Neuronal stem cell (in vitro differentiated cells): ENCODE results near the gene THSD7A.

Experiments used
- DNase-seq: peaks from one replicate; pipeline ENCODE4 v3.0.0-alpha.2; 2013; ENCODE audit warnings: low spot score
- H2AFZ ChIP-seq: one replicate; pipeline ENCODE4 v1.6.1; 2013; ENCODE audit warnings: mild to moderate bottlenecking, low read length, inconsistent platforms
- H2AK5ac ChIP-seq: 2 replicates; pipeline ENCODE4 v1.6.1; 2013; ENCODE audit warnings: low read depth, mild to moderate bottlenecking, inconsistent platforms, low read length, moderate library complexity, mixed read lengths
- H2BK120ac ChIP-seq: 2 replicates; pipeline ENCODE4 v1.6.1; 2013; ENCODE audit warnings: low read depth, mild to moderate bottlenecking, inconsistent platforms, low read length, moderate library complexity, mixed read lengths
- H2BK12ac ChIP-seq: one replicate; pipeline ENCODE4 v1.6.1; 2013; ENCODE audit warnings: low read length, inconsistent platforms
- H2BK15ac ChIP-seq: 2 replicates; pipeline ENCODE4 v1.6.1; 2013; ENCODE audit warnings: mild to moderate bottlenecking, low read length, inconsistent platforms, mixed read lengths
- H2BK5ac ChIP-seq: one replicate; pipeline ENCODE4 v1.6.1; 2013; ENCODE audit warnings: inconsistent platforms, mild to moderate bottlenecking, low read length, moderate library complexity
- H3K14ac ChIP-seq: one replicate; pipeline ENCODE4 v1.6.1; 2013; ENCODE audit warnings: low read length, inconsistent platforms
- H3K18ac ChIP-seq: 2 replicates; pipeline ENCODE4 v1.6.1; 2013; ENCODE audit warnings: low read length, inconsistent platforms
- H3K23ac ChIP-seq: 2 replicates; pipeline ENCODE4 v1.6.1; 2013; ENCODE audit warnings: low read depth, mild to moderate bottlenecking, mixed read lengths, low read length, inconsistent platforms; ENCODE audit not compliant: poor library complexity
- H3K27ac ChIP-seq: replicated peaks from 3 replicates; pipeline ENCODE4 v1.5.1; 2013; ENCODE audit warnings: low read length, inconsistent platforms
- H3K27me3 ChIP-seq, 3 experiments: 2 replicates each; pipeline ENCODE4 v1.6.1; 2013; ENCODE audit warnings: low read length in 3 of 3, mild to moderate bottlenecking in 2 of 3, inconsistent platforms in 1 of 3, low read depth in 1 of 3, mixed read lengths in 1 of 3, moderate library complexity in 1 of 3; ENCODE audit not compliant: control insufficient read depth in 3 of 3, insufficient read depth in 3 of 3
- H3K36me3 ChIP-seq, 2 donors: replicated peaks in 1 of 2; 2 replicates each; pipeline ENCODE4 v1.6.1; 2013; ENCODE audit warnings: low read length in 2 of 2; ENCODE audit not compliant: control insufficient read depth in 2 of 2, insufficient read depth in 2 of 2
- H3K4ac ChIP-seq: 2 replicates; pipeline ENCODE4 v1.6.1; 2013; ENCODE audit warnings: inconsistent platforms, mild to moderate bottlenecking, low read length, moderate library complexity
- H3K4me1 ChIP-seq, 2 donors: 1 replicate in 1 of 2; 2 replicates in 1 of 2; pipeline ENCODE4 v1.6.1; 2013; ENCODE audit warnings: low read length in 2 of 2, low read depth in 1 of 2; ENCODE audit not compliant: control insufficient read depth in 2 of 2, insufficient read depth in 1 of 2
- H3K4me2 ChIP-seq: one replicate; pipeline ENCODE4 v1.6.1; 2013; ENCODE audit warnings: mild to moderate bottlenecking, low read length, inconsistent platforms; ENCODE audit not compliant: insufficient read depth, poor library complexity, severe bottlenecking
- H3K4me3 ChIP-seq, 2 donors: 2 replicates each; pipeline ENCODE4 v1.5.1; 2013; ENCODE audit warnings: low read length in 2 of 2, mild to moderate bottlenecking in 2 of 2, inconsistent platforms in 1 of 2, moderate library complexity in 1 of 2
- H3K79me1 ChIP-seq: one replicate; pipeline ENCODE4 v1.6.1; 2013; ENCODE audit warnings: low read depth, mild to moderate bottlenecking, inconsistent platforms, low read length, moderate library complexity
- H3K9ac ChIP-seq: one replicate; pipeline ENCODE4 v1.6.1; 2013; ENCODE audit warnings: mild to moderate bottlenecking, low read depth, low read length, inconsistent platforms; ENCODE audit not compliant: poor library complexity
- H3K9me3 ChIP-seq, 2 donors: replicated peaks in 1 of 2; 2 replicates each; pipeline versions ENCODE3 to v1.6.1; 2013; ENCODE audit warnings: low read length in 2 of 2, mild to moderate bottlenecking in 2 of 2, inconsistent platforms in 1 of 2, low read depth in 1 of 2, mixed read lengths in 1 of 2, moderate library complexity in 1 of 2; ENCODE audit not compliant: control insufficient read depth in 2 of 2, insufficient read depth in 1 of 2
- H4K8ac ChIP-seq: one replicate; pipeline ENCODE4 v1.6.1; 2013; ENCODE audit warnings: low read depth, mild to moderate bottlenecking, inconsistent platforms, low read length, moderate library complexity
- H4K91ac ChIP-seq: one replicate; pipeline ENCODE4 v1.6.1; 2013; ENCODE audit warnings: low read length, low read depth, mild to moderate bottlenecking, inconsistent platforms; ENCODE audit not compliant: poor library complexity
- WGBS, 2 donors: extraction: QIAGEN DNeasy Blood & Tissue Kit; methylation state at CpG; one replicate each; pipeline ENCODE4 v1.1.7; 2013; ENCODE audit warnings: missing lambda C conversion rate in 2 of 2, mixed read lengths in 1 of 2; ENCODE audit not compliant: insufficient read length in 2 of 2, insufficient replicate concordance in 1 of 2; ENCODE audit errors: extremely low coverage in 2 of 2; 5-methylcytosine and 5-hydroxymethylcytosine counted together

THSD7A gene

DNA sequence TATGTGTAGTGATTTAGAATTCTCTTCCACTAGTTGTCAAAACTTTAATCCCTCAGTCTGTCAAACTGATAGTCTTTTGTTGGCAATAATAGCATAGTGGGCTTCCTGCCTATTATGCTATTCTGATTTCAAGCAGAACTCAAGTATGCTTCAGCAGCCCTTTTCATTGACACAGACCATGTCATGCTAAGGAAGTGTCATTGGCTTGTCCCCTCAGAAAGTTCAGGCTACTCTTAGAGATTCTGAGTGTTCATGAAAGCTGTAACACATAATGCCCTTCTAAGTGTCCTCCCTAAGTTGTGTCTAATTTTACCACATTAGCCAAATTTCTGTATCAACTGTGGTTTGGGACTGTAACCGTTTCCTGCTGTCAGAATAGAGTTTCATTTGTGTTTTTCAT, 198.7 kb downstream of the THSD7A start:
- H3K79me1 ChIP-seq, result no peaks in the 10 kb centered on the region
- no peak overlapping the region for H3K18ac ChIP-seq
- H2BK120ac ChIP-seq, result no peak overlapping the region
- H3K4me2 ChIP-seq, result no peak overlapping the region
- no peaks in the 10 kb centered on the region for H3K27me3 ChIP-seq
- no peaks in the 10 kb centered on the region for H3K36me3 ChIP-seq
- H2AFZ ChIP-seq, result no peak overlapping the region
- H2AK5ac ChIP-seq, result no peak overlapping the region
- H3K14ac ChIP-seq, result no peak overlapping the region
- peaks cover 0 to 5% of the 10 kb centered on the region in 2 donors for H3K4me1 ChIP-seq
- no CpG with 5 or more reads among the region's 1 CpG for WGBS, 2 donors
- H3K9ac ChIP-seq, result no peak overlapping the region
- no peak overlapping the region for H2BK15ac ChIP-seq
- H4K8ac ChIP-seq, result no peak overlapping the region
- no peak overlapping the region for H4K91ac ChIP-seq
- no peak overlapping the region for H3K27ac ChIP-seq
- no peak overlapping the region for H3K4ac ChIP-seq
- no peak overlapping the region for H3K23ac ChIP-seq
- no peak for DNase-seq
- no peaks in the 10 kb centered on the region for H3K9me3 ChIP-seq
- H3K4me3 ChIP-seq, result no peak overlapping the region
- H2BK12ac ChIP-seq, result no peak overlapping the region
- no peak overlapping the region for H2BK5ac ChIP-seq

DNA sequence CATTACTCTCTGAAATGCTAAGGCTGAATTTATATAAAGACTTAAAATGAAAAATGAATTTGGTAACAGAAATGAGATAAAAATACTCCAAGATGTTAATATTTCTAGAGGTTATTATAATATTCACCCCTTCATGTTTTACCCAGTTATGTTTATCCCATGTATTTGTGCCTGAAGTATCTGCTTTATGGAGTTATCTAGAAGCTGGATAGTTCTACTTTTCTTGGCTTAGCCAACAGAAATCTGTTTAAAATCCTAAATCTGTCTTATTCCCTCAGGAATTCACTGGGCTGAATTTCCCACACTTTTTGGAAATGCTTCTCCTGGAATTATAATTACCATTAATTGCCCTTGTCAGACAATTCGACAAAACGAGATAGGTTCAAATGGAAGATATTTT, 201.6 kb downstream of the THSD7A start:
- no peak overlapping the region for H2AK5ac ChIP-seq
- no peaks in the 10 kb centered on the region for H3K36me3 ChIP-seq
- no peak overlapping the region for H4K91ac ChIP-seq
- H3K4me1 ChIP-seq, result peaks cover 0 to 11% of the 10 kb centered on the region in 2 donors
- DNase-seq, result no peak
- H3K9me3 ChIP-seq, result no peaks in the 10 kb centered on the region
- H2BK12ac ChIP-seq, result no peak overlapping the region
- no peak overlapping the region for H3K4ac ChIP-seq
- H2BK5ac ChIP-seq, result no peak overlapping the region
- no peak overlapping the region for H3K9ac ChIP-seq
- no peak overlapping the region for H2BK15ac ChIP-seq
- H2AFZ ChIP-seq, result no peak overlapping the region
- no peak overlapping the region for H3K4me2 ChIP-seq
- H3K18ac ChIP-seq, result no peak overlapping the region
- WGBS, 2 donors, result no CpG with 5 or more reads among the region's 2 CpGs
- H3K23ac ChIP-seq, result no peak overlapping the region
- H3K14ac ChIP-seq, result no peak overlapping the region
- no peak overlapping the region for H3K4me3 ChIP-seq
- no peaks in the 10 kb centered on the region for H3K27me3 ChIP-seq
- H3K79me1 ChIP-seq, result no peaks in the 10 kb centered on the region
- H3K27ac ChIP-seq, result no peak overlapping the region
- no peak overlapping the region for H4K8ac ChIP-seq
- H2BK120ac ChIP-seq, result no peak overlapping the region

DNA sequence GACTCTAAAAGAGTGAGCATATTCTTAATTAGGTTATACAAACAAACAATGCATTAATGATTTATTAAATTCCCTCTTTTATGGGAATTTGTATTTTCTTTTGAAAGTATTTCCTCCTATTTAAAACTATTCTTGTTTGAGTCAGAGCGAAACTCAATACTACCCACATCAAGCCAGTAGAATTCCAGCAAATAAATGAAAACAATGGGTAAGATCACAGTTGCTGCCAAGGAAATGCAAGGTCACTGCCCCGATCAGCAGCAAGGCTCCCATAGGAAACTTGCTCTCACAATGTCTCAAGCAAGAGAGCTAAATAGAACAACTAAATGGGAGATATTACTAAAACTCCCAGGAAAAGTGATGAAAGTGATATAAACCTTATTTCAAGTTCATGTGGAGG, 206.3 kb downstream of the THSD7A start:
- Histone ChIP-seq H2BK12ac (no peak overlapping the region), H2AK5ac (no peak overlapping the region), H2AFZ (no peak overlapping the region), H2BK15ac (no peak overlapping the region), H3K9ac (no peak overlapping the region), H3K9me3 (peaks cover 0 to 9% of the 10 kb centered on the region in 2 donors), H3K79me1 (no peaks in the 10 kb centered on the region), H2BK5ac (no peak overlapping the region), H3K4ac (no peak overlapping the region), H3K18ac (no peak overlapping the region), H3K23ac (no peak overlapping the region), H4K91ac (no peak overlapping the region), H3K27ac (no peak overlapping the region), H2BK120ac (no peak overlapping the region), H3K4me2 (no peak overlapping the region), H3K27me3 (no peaks in the 10 kb centered on the region), H3K36me3 (no peaks in the 10 kb centered on the region), H3K4me1 (peaks cover 0 to 10% of the 10 kb centered on the region in 2 donors), H3K4me3 (no peak overlapping the region), H3K14ac (no peak overlapping the region), H4K8ac (no peak overlapping the region)
- no CpG with 5 or more reads among the region's 2 CpGs for WGBS, 2 donors
- DNase-seq, result no peak

DNA sequence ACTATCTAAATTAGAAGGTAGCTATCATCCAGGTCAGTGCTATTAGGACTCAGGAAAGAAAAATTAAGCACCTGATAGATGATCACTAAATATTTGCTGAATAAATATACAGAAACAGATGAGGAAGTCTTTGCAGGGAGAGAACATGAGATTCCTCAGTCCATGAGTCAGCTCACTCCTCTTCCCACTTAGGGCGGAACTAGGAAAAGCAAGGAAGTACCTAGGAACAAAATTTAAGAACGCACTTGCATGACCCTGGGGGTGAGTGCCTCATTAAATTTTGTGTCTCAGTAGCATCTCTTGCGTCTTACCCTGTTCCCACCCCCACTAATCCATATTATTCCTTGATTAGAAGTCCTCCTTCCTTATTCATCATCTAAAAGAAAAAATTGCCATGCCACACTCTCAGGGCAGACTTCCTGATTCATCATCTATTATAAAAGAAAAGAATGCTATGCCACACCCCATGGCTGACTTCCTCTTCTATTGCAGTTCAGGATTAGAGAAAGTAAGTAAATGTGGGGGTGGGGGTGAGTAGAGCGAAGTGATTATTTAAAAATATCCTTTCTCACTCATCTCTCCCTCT, 208.8 kb downstream of the THSD7A start:
- WGBS, 2 donors, result no CpG with 5 or more reads among the region's 4 CpGs
- H3K23ac ChIP-seq, result no peak overlapping the region

More for the DNA sequence above, 208.8 kb downstream of the THSD7A start:
- Histone ChIP-seq H3K9ac (no peak overlapping the region), H3K4me3 (no peak overlapping the region), H3K4me2 (no peak overlapping the region), H3K79me1 (no peaks in the 10 kb centered on the region), H2BK12ac (no peak overlapping the region), H2AFZ (no peak overlapping the region), H3K36me3 (no peaks in the 10 kb centered on the region), H3K27ac (no peak overlapping the region), H3K9me3 (peaks cover 0 to 9% of the 10 kb centered on the region in 2 donors), H3K18ac (no peak overlapping the region), H2BK5ac (no peak overlapping the region), H2AK5ac (no peak overlapping the region), H2BK120ac (no peak overlapping the region), H3K27me3 (no peaks in the 10 kb centered on the region), H3K4me1 (peaks cover 0 to 10% of the 10 kb centered on the region in 2 donors), H3K4ac (no peak overlapping the region), H2BK15ac (no peak overlapping the region), H3K14ac (no peak overlapping the region), H4K91ac (no peak overlapping the region), H4K8ac (no peak overlapping the region)
- no peak for DNase-seq
